ENCODE results near the gene UBE2O.

Gene UBE2O

GRCh38 chr17:76452660-76453430 lies at the start of gene UBE2O:
TSS of gene UBE2O (minus strand) at chr17:76453152. CDS start at chr17:76453141, 11 bp downstream.
- DNase-seq (ENCODE audit: low read depth) = peak; percentile 81

- no peak for DNase-seq (ENCODE audit: low read depth)
These were observed 48.9 kb upstream of the UBE2O start for GRCh38 chr17:76501827-76502307.

GRCh38 chr17:76501018-76501826 lies 48.3 kb upstream of the UBE2O start, which contains the start of gene RHBDF2:
TSS of gene RHBDF2 (minus strand) at chr17:76501423. CDS start at chr17:76481524, 19,899 bp downstream.
- peak; percentile 91 for DNase-seq (ENCODE audit: low read depth)

GRCh38 chr17:76500747-76501017 lies 47.7 kb upstream of the UBE2O start:
- DNase-seq (ENCODE audit: low read depth) = no peak

GRCh38 chr17:76500074-76500746 lies 47.3 kb upstream of the UBE2O start:
- no peak for DNase-seq (ENCODE audit: low read depth)

- DNase-seq (ENCODE audit: low read depth) = no peak
These were observed 46.3 kb upstream of the UBE2O start for GRCh38 chr17:76499267-76499667.

- no peak for DNase-seq (ENCODE audit: low read depth)
These were observed 45.9 kb upstream of the UBE2O start for GRCh38 chr17:76498876-76499251.

GRCh38 chr17:76497979-76498875 lies 45.3 kb upstream of the UBE2O start:
- DNase-seq (ENCODE audit: low read depth) = no peak

- DNase-seq (ENCODE audit: low read depth) = no peak
These were observed 44.7 kb upstream of the UBE2O start for GRCh38 chr17:76497699-76497978.

- DNase-seq (ENCODE audit: low read depth) = no peak
These were observed 43.5 kb upstream of the UBE2O start for GRCh38 chr17:76496464-76496863.

- DNase-seq (ENCODE audit: low read depth) = no peak
These were observed 42.9 kb upstream of the UBE2O start for GRCh38 chr17:76495663-76496400.

GRCh38 chr17:76493505-76494167 lies 40.7 kb upstream of the UBE2O start:
- DNase-seq (ENCODE audit: low read depth) = no peak

- DNase-seq (ENCODE audit: low read depth) = no peak
These were observed 40.1 kb upstream of the UBE2O start for GRCh38 chr17:76492989-76493501.

- no peak for DNase-seq (ENCODE audit: low read depth)
These were observed 39.4 kb upstream of the UBE2O start for GRCh38 chr17:76492123-76492988.

- no peak for DNase-seq (ENCODE audit: low read depth)
These were observed 38.5 kb upstream of the UBE2O start for GRCh38 chr17:76491271-76492122.

GRCh38 chr17:76490112-76490710 lies 37.3 kb upstream of the UBE2O start:
- no peak for DNase-seq (ENCODE audit: low read depth)

- DNase-seq (ENCODE audit: low read depth) = no peak
These were observed 34.7 kb upstream of the UBE2O start for GRCh38 chr17:76487451-76488192.

All from stimulated activated CD8-positive, alpha-beta memory T cell treated with anti-CD3 and anti-CD28 coated beads, Interleukin-7, amount 100 ng/mL, for 24 hours (primary cell).